ENCODE results near the gene TBL1XR1.

GRCh38 chr3:177213801-177214535 lies 16.7 kb upstream of the TBL1XR1 start:
- TF ChIP-seq POLR2A (IDR thresholded peaks at IDR 0.05; ENCODE audit: low read depth, low read length) (no peak), RFX5 (IDR thresholded peaks at IDR 0.05; ENCODE audit: low read depth, low read length) (no peak), CTCF (conservative IDR thresholded peaks at IDR 0.05; ENCODE audit: low read depth, low read length) (no peak), RAD21 (IDR thresholded peaks at IDR 0.05; ENCODE audit: low read length) (no peak), MXI1 (IDR thresholded peaks at IDR 0.05; ENCODE audit: borderline replicate concordance, low read depth, low read length) (no peak), NFE2L2 (IDR thresholded peaks at IDR 0.05; ENCODE audit: low read depth, low read length) (no peak), SMC3 (IDR thresholded peaks at IDR 0.05; ENCODE audit: low read depth, low read length) (no peak), CEBPB (IDR thresholded peaks at IDR 0.05; ENCODE audit: low read depth, low read length) (no peak), RCOR1 (IDR thresholded peaks at IDR 0.05; ENCODE audit: insufficient replicate concordance, low read length) (no peak), FOS (IDR thresholded peaks at IDR 0.05; ENCODE audit: low read depth, low read length) (no peak), MAZ (IDR thresholded peaks at IDR 0.05; ENCODE audit: borderline replicate concordance, low read depth, low read length) (no peak), CHD1 (IDR thresholded peaks at IDR 0.05; ENCODE audit: low read depth, low read length) (no peak)

Measured in IMR-90 (cell line).